Neural progenitor cell (in vitro differentiated cells): Measurements from ENCODE around the gene ARHGAP22. TPM values are rescaled to one million over a fixed set of nuclear protein-coding genes. Genes with fewer than 3 reads are reported as not detected.

ENCODE experiments used
- DNase-seq: peaks from one replicate; pipeline ENCODE4 v3.0.0-alpha.2; 2016; ENCODE audit warnings: low spot score
- H2AFZ ChIP-seq: fragments of 200-600 bp; sonication (generic); replicated peaks from 2 replicates; pipeline ENCODE4 v1.6.1; 2016; ENCODE audit warnings: antibody characterized with exemption
- H3F3A ChIP-seq: fragments of 200-600 bp; sonication (generic); 2 replicates; pipeline ENCODE4 v1.6.1; 2016; ENCODE audit warnings: antibody characterized with exemption, low read depth
- H3K27ac ChIP-seq: fragments of 200-600 bp; sonication (generic); 2 replicates; pipeline ENCODE4 v1.5.1; 2016; ENCODE audit warnings: mild to moderate bottlenecking
- H3K27me3 ChIP-seq: fragments of 200-600 bp; sonication (generic); 2 replicates; pipeline ENCODE4 v1.6.1; 2016; ENCODE audit warnings: mild to moderate bottlenecking, moderate library complexity
- H3K36me3 ChIP-seq: fragments of 200-600 bp; sonication (generic); 2 replicates; pipeline ENCODE4 v1.5.1; 2016
- H3K4me1 ChIP-seq: fragments of 200-600 bp; sonication (generic); 2 replicates; pipeline ENCODE4 v1.6.1; 2016; ENCODE audit warnings: mixed run types
- H3K4me2 ChIP-seq: fragments of 200-600 bp; sonication (generic); 2 replicates; pipeline ENCODE4 v1.6.1; 2016
- H3K4me3 ChIP-seq: fragments of 200-600 bp; sonication (generic); 2 replicates; pipeline ENCODE4 v1.5.1; 2016
- H3K79me2 ChIP-seq: fragments of 200-600 bp; sonication (generic); 2 replicates; pipeline ENCODE4 v1.6.1; 2016; ENCODE audit warnings: low read depth
- H3K9ac ChIP-seq: fragments of 200-600 bp; sonication (generic); 2 replicates; pipeline ENCODE4 v1.6.1; 2016
- H3K9me3 ChIP-seq: fragments of 200-600 bp; sonication (generic); 2 replicates; pipeline ENCODE4 v1.5.1; 2016; ENCODE audit warnings: low read depth
- H4K20me1 ChIP-seq: fragments of 200-600 bp; sonication (generic); 2 replicates; pipeline ENCODE4 v1.6.1; 2016; ENCODE audit warnings: low read depth
- H3K27ac Mint-ChIP-seq: 3 replicates; pipeline ENCODE4 v1.8.0; 2021; ENCODE audit warnings: mixed read lengths
- H3K27me3 Mint-ChIP-seq: 2 replicates; pipeline ENCODE4 v1.8.0; 2022; ENCODE audit warnings: low read depth, mild to moderate bottlenecking, inconsistent platforms, moderate library complexity, mixed read lengths; ENCODE audit not compliant: insufficient read depth
- H3K36me3 Mint-ChIP-seq: 3 replicates; pipeline ENCODE4 v1.8.0; 2021; ENCODE audit warnings: mixed read lengths
- H3K4me1 Mint-ChIP-seq: 3 replicates; pipeline ENCODE4 v1.8.0; 2021; ENCODE audit warnings: mixed read lengths
- H3K4me3 Mint-ChIP-seq: 3 replicates; pipeline ENCODE4 v1.8.0; 2021; ENCODE audit warnings: mild to moderate bottlenecking, moderate library complexity, mixed read lengths
- H3K9me3 Mint-ChIP-seq: 3 replicates; pipeline ENCODE4 v1.8.0; 2020; ENCODE audit warnings: mixed read lengths
- CTCF ChIP-seq: fragments of 200-600 bp; sonication (generic); IDR thresholded peaks from 2 replicates; pipeline ENCODE4 v1.5.1; 2017; ENCODE audit warnings: antibody characterized with exemption, mild to moderate bottlenecking
- EZH2 ChIP-seq: fragments of 200-600 bp; sonication (generic); IDR thresholded peaks from 2 replicates; pipeline ENCODE4 v1.6.1; 2017; ENCODE audit warnings: antibody characterized with exemption, mild to moderate bottlenecking, moderate library complexity
- EZH2phosphoT487 ChIP-seq: fragments of 200-600 bp; sonication (generic); IDR thresholded peaks from 2 replicates; pipeline ENCODE4 v1.6.1; 2017; ENCODE audit warnings: antibody characterized with exemption
- total RNA-seq: library from RNA; depleted of rRNA; stranded (reverse); fragments of >200 nt; gene quantifications from 2 replicates; pipeline ENCODE4 v1.2.3, GENCODE V29; 2015; ENCODE audit warnings: low replicate concordance

ARHGAP22 gene
- total RNA-seq, 1 donor from 2014 or later = 1.7 TPM

- no peak overlapping the region for H3K4me3 Mint-ChIP-seq
- DNase-seq = no peak
- H3K27ac Mint-ChIP-seq = no peak overlapping the region
- H3K4me1 Mint-ChIP-seq = peaks cover 15% of the 10 kb centered on the region
- Histone ChIP-seq H4K20me1 (no peaks in the 10 kb centered on the region), H3K27ac (no peak overlapping the region), H3K36me3 (no peaks in the 10 kb centered on the region), H3K4me3 (no peak overlapping the region), H3K9ac (no peak overlapping the region), H2AFZ (no peak overlapping the region), H3F3A (no peaks in the 10 kb centered on the region), H3K27me3 (no peaks in the 10 kb centered on the region), H3K79me2 (no peaks in the 10 kb centered on the region), H3K4me2 (no peak overlapping the region), H3K4me1 (no peaks in the 10 kb centered on the region), H3K9me3 (no peaks in the 10 kb centered on the region)
- no peaks in the 10 kb centered on the region for H3K36me3 Mint-ChIP-seq
- peaks cover 4% of the 10 kb centered on the region for H3K9me3 Mint-ChIP-seq
- H3K27me3 Mint-ChIP-seq = peaks cover 12% of the 10 kb centered on the region
- TF ChIP-seq EZH2phosphoT487 (no peak), CTCF (no peak)
Measured at GRCh38 chr10:48533540-48533939, 71.3 kb downstream of the ARHGAP22 start.

- no peaks in the 10 kb centered on the region for H3K36me3 ChIP-seq
- DNase-seq = no peak
- TF ChIP-seq EZH2phosphoT487 (no peak), EZH2 (no peak)
- no peaks in the 10 kb centered on the region for H3K27me3 ChIP-seq
- H3K36me3 Mint-ChIP-seq = no peaks in the 10 kb centered on the region
- no peak overlapping the region for H3K9ac ChIP-seq
- peaks cover 13% of the 10 kb centered on the region for H3K9me3 Mint-ChIP-seq
- H3K4me3 Mint-ChIP-seq = no peak overlapping the region
- no peak overlapping the region for H3K4me2 ChIP-seq
- H3K4me1 Mint-ChIP-seq = peaks cover 9% of the 10 kb centered on the region
- peaks cover 12% of the 10 kb centered on the region for H3F3A ChIP-seq
- peaks cover 9% of the 10 kb centered on the region for H3K4me1 ChIP-seq
- no peak overlapping the region for H3K27ac ChIP-seq
- H4K20me1 ChIP-seq = no peaks in the 10 kb centered on the region
- H3K27ac Mint-ChIP-seq = no peak overlapping the region
- no peak overlapping the region for H3K4me3 ChIP-seq
- H3K9me3 ChIP-seq = no peaks in the 10 kb centered on the region
- no peak overlapping the region for H2AFZ ChIP-seq
- H3K27me3 Mint-ChIP-seq = peaks cover 14% of the 10 kb centered on the region
- no peaks in the 10 kb centered on the region for H3K79me2 ChIP-seq
Measured at GRCh38 chr10:48531486-48531885, 73.4 kb downstream of the ARHGAP22 start.

GRCh38 chr10:48529331-48529730, 75.5 kb downstream of the ARHGAP22 start:
- H3K9me3 Mint-ChIP-seq = peaks cover 13% of the 10 kb centered on the region
- H3K4me3 Mint-ChIP-seq = no peak overlapping the region
- peaks cover 30% of the 10 kb centered on the region for H3F3A ChIP-seq
- no peak for TF ChIP-seq CTCF
- no peak for TF ChIP-seq EZH2phosphoT487
- no peak for TF ChIP-seq EZH2
- no peaks in the 10 kb centered on the region for H3K9me3 ChIP-seq
- no peak overlapping the region for H3K27ac ChIP-seq
- H3K36me3 Mint-ChIP-seq = no peaks in the 10 kb centered on the region
- H3K4me3 ChIP-seq = no peak overlapping the region
- peaks cover 24% of the 10 kb centered on the region for H3K27me3 Mint-ChIP-seq
- DNase-seq = no peak
- no peak overlapping the region for H2AFZ ChIP-seq
- H3K9ac ChIP-seq = no peak overlapping the region
- H3K27ac Mint-ChIP-seq = no peak overlapping the region
- H3K36me3 ChIP-seq = no peaks in the 10 kb centered on the region
- H3K4me1 Mint-ChIP-seq = peaks cover 15% of the 10 kb centered on the region
- no peak overlapping the region for H3K4me2 ChIP-seq
- H3K79me2 ChIP-seq = no peaks in the 10 kb centered on the region
- H4K20me1 ChIP-seq = no peaks in the 10 kb centered on the region
- peaks cover 21% of the 10 kb centered on the region for H3K4me1 ChIP-seq
- H3K27me3 ChIP-seq = no peaks in the 10 kb centered on the region

- Mint-ChIP-seq H3K9me3 (peaks cover 13% of the 10 kb centered on the region), H3K27ac (no peak overlapping the region), H3K4me3 (no peak overlapping the region), H3K4me1 (peaks cover 10% of the 10 kb centered on the region), H3K27me3 (peaks cover 29% of the 10 kb centered on the region), H3K36me3 (no peaks in the 10 kb centered on the region)
- Histone ChIP-seq H2AFZ (no peak overlapping the region), H3K27me3 (peaks cover 10% of the 10 kb centered on the region), H3K9me3 (no peaks in the 10 kb centered on the region), H3K36me3 (no peaks in the 10 kb centered on the region), H3K4me1 (peaks cover 26% of the 10 kb centered on the region), H3F3A (peaks cover 36% of the 10 kb centered on the region), H3K4me2 (no peak overlapping the region), H3K4me3 (no peak overlapping the region), H3K9ac (no peak overlapping the region), H3K27ac (no peak overlapping the region), H4K20me1 (no peaks in the 10 kb centered on the region), H3K79me2 (no peaks in the 10 kb centered on the region)
- TF ChIP-seq CTCF (no peak), EZH2phosphoT487 (no peak), EZH2 (no peak)
- no peak for DNase-seq
Measured at GRCh38 chr10:48527756-48528155, 77.1 kb downstream of the ARHGAP22 start.
